NCI-H1092 (cell line): Measurements from ENCODE around the gene ZNG1F.
"Not testable (repeated sequence)": the region's sequence is repeated elsewhere in the genome, so short reads cannot be mapped to it uniquely, and the experiment has no call there.

ENCODE experiments used
- DNase-seq: peaks from one replicate; lab custom pipeline; 2025; lab: John Stamatoyannopoulos, UW

Gene ZNG1F

GRCh38 chr9:41189217-41189616 is at the start of gene ZNG1F:
ZNG1F (minus strand) TSS chr9:41189317; CDS start chr9:41189258, 59 bp downstream.
- DNase-seq, result not testable (repeated sequence)

DNA sequence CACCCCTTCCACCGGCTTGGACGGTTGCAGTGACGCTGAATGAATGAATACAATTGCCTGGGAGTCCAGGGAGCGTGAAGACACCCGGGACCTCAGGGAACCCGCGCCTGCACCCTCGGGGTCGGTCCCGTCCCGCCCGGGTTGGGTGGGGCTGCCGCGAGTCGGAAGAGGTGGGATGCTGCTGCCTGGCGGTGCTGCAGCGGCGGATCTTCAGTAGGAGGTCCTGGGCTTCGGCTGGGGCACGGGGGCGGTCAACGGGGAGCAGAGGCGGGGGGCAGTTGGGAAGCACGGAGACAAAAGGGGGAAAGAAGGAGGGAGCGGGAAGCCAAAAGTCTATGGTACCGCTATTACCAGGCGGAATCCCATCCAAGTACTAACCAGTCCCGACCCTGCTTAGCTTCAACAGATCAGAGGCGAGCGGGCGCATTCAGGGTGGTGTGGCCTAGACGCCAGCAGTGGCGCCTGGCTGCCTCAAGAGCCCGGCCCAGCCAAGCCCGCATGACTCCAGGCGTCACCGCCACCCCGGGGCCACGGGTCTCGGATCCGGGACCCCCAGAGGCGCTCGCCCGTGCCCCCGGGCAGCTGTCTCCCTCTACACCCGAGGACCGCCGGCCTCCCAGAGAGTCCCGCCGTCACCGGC is 48.1 kb upstream of the ZNG1F start:
- not testable (repeated sequence) for DNase-seq

DNA sequence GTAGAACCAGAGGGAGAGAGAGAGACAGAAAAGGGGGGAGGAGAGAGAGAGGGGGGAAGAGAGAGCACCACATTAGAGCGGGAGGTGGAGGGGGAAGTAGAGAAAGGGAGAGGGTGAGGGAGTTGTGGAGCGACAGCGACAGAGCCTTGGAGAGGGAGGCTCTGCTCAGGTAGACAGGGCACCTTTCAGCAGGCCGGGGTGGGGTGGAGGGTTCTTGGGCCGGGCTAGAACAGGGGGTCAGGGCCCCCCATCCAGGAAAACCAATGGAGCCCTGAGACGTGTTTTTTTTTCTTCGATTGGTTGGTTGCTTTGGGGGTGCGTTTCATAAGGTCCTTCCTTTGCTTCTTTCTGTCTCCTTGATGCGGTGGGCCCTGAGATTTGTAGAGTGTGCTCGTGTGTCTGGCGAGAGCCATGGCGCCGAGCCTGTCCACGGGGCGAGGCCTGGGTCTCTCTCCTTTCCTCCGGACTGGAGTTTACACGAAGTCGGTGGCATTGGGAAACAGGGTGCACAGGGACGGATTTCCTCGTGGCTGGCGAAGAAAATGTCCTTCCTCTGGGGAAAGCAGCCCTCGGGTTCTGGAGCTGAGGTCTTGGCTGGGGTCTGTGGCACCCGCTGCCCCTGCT is 47.5 kb upstream of the ZNG1F start:
- not testable (repeated sequence) for DNase-seq

DNA sequence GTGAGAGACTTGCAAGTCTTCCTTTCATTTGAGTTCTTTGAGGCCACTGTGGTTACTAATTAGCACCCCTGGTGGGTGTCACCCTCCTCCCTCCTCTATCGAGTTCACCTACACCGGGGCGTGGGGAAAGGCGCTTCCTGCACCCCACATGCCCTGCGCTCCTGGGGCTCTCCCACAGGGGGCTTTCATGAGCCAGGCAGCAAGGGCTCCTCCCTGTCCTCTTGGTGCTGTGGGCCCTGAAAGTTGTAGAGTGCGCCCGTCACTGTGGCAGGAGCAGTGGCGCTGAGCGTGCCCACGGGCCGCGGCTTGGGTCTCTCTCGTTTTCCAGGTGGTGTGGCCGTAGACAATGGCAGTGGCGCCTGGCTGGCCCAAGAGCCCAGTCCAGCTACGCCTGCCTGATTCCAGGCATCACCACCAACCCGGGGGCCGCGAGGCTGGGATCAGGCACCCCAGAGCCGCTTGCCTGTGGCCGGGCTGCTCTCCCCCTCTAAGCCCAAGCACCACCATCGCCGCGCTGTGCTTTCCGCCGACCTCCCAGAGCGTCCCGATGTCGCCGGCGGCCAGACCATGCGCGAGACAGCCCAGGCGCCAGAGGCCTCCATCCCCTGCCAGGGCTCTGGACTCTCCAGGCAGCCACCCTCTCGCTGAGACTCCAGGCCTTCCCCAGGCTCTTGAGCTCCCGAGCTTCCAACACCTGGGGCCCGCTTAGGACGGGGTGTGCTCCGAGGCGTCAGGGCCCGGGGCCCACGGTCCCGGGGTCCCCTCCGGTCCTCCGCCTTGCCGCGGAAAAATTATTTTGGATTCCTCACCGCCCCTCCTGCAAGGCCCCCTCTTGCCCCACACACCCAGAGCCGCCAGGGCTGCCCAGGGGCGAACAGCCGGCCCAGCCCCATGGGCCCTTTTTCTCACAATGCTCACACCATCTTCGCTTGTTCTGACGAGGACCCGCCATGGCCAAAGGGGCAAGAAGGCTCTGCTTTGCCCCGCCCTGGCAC is 46.0 kb upstream of the ZNG1F start:
- not testable (repeated sequence) for DNase-seq

DNA sequence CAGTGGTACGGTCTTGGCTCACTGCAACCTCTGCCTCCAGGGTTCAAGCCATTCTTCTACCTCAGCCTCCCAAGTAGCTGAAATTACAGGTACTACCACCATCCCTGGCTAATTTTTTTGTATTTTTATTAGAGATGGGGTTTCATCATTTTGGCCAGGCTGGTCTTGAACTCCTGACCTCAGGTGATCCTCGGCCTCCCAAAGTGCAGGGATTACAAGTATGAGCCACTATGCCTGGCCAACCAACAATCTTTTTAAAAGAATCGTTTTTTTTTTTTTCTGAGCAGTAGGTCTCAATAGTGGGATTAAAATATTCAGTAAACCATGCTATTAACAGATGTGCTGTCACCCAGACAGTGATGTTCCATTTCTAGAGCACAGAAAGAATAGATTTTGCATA is 45.1 kb upstream of the ZNG1F start:
- not testable (repeated sequence) for DNase-seq

- not testable (repeated sequence) for DNase-seq
Observed at GRCh38 chr9:41232326-41232725, 43.2 kb upstream of the ZNG1F start.

GRCh38 chr9:41230418-41230817 is 41.3 kb upstream of the ZNG1F start:
- DNase-seq, result not testable (repeated sequence)

- no peak for DNase-seq
Observed at GRCh38 chr9:41229408-41230401, 40.6 kb upstream of the ZNG1F start.

GRCh38 chr9:41219831-41220230 is 30.7 kb upstream of the ZNG1F start:
- DNase-seq, result not testable (repeated sequence)

- DNase-seq, result not testable (repeated sequence)
Observed at GRCh38 chr9:41188439-41188838, 678 bp downstream of the ZNG1F start.

DNA sequence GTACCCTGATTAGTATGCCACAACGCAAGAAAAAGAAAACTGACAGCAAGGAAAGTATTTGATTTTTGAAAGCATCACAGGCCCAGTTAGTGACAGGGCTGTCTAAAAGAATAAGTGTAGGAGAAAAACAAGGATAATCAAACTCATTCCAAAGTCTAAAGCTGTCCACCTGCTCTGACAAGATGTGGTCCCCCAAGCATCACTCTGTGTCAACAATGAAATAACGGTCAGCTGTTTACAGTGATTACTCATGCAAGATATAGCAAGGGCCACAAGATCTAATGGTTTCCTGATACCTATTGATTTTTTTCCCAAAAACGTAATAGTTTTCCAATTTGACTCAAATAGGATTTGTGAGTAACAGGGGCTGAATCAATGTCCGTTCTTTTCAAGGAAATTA is 14.1 kb downstream of the ZNG1F start:
- DNase-seq, result not testable (repeated sequence)

GRCh38 chr9:41150116-41150515 is 39.0 kb downstream of the ZNG1F start:
- not testable (repeated sequence) for DNase-seq

DNA sequence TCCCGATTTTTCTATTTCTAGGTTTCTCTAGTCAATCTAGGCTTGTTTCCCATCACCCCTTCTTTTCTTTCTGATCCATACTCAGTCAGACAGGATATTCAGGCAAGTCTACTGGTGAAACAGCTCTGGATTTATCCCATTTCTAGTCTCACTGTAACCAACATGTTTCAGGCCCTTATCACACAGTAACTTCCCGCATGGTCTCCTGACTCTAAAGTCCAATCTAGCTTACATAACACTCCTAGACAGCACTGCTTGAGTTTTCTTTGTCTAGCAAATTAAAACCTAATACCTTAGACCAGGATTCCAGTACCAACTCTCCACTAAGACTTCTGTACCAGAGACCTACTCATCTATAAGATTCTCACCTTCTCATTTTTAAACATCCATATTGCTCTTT is 47.2 kb downstream of the ZNG1F start:
- DNase-seq, result not testable (repeated sequence)

GRCh38 chr9:41128581-41128980 is 60.5 kb downstream of the ZNG1F start, which contains the start of gene FOXD4L6:
FOXD4L6 (minus strand) TSS chr9:41128681; CDS start chr9:41128383, 298 bp downstream.
- DNase-seq, result not testable (repeated sequence)

- not testable (repeated sequence) for DNase-seq
Observed at GRCh38 chr9:41126746-41127446, 62.2 kb downstream of the ZNG1F start.

DNA sequence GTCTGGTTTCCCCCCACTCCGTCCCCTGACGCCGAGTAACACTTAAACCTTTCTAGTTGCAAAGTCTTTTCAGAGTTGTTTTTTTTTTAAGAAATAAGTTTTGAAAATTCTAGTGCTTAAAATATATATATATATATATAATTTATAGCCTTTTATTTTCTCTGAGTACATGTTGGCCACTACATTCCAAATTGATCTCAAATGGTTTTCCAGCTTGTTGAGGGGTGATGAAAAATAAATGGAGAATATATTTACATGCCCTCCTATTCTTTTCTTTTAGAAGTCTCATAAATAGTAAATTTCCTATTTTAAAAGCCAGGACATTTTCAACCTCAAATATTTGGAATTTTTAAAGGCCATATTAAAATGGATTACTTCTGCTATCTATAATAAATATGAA is 63.2 kb downstream of the ZNG1F start:
- not testable (repeated sequence) for DNase-seq

DNA sequence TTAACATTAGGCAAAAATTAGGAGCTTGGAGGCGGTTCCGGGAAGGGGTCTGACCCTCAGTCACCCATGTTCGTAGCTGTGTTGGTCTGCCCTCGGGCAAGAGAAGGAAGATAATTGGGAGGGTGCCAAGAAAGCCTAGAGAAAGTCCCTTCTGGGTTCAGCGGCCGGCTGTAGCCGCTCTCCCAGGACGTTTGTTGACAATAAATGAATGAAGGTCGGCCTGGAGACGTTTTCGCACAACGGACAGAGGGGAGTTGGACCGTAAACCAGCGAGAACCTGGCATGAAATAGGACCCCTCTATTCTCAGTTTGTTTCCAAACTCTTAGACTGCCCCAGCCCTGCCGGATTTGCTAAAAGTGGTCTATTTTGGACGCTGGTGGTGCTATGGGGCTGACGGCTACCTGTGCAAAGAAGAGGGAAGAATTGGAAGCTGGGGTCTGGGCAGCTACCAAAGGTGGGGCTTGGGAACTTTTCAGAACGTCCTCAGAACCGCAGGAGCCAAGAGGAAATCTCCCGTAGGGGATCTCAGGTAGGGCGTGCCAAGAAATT is 63.9 kb downstream of the ZNG1F start:
- DNase-seq, result not testable (repeated sequence)

DNA sequence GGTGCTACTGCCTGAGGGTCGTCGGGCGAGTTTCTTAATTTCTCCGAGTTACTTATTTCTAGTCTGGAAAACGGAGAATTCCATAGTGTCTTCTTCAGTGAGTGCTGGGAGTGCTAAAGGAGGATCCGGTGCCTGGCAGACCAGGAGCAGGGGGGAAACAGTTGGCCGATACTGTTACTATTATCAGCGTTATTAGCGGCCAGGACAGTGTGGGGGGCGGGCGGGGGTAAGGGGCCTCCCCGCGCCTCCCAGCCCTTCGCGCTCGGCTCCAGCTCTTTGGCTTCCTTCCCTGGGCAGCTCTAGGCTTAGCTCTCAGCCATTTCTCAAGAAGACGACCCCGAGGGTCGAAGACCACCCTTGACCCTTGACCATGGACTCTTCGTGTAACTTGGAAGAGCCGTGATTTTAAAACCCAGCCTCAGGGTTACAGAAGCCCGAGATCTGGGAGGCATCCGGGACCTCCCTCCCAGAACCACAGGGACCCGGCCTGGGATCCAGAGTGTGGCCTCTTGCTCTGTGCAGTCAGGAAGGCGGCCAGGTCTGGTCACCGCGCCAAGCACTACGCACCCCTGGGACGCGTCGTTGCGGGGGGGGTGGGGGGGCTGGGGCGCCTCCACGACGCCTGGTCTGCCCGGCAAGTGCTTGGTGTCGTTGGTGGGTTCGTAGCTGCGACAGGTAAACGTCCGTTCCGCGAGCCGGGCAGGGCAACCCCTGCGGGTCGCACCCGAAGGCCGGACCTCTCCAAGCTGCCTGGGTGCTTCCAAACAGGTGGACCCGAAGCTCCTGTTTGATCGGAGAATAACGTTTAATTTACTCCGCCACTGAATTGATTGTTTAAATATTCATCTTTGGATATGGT is 64.6 kb downstream of the ZNG1F start:
- DNase-seq, result not testable (repeated sequence)

GRCh38 chr9:41123812-41124211 is 65.3 kb downstream of the ZNG1F start:
- not testable (repeated sequence) for DNase-seq
